CD4-positive, alpha-beta T cell treated with Interleukin-15 for 4 hours (primary cell): ENCODE measurements around the gene MXD1.

ENCODE experiments used
- DNase-seq: peaks from one replicate; pipeline ENCODE4 v3.0.0-alpha.2; 2020; ENCODE audit warnings: low spot score

The MXD1 gene

DNA sequence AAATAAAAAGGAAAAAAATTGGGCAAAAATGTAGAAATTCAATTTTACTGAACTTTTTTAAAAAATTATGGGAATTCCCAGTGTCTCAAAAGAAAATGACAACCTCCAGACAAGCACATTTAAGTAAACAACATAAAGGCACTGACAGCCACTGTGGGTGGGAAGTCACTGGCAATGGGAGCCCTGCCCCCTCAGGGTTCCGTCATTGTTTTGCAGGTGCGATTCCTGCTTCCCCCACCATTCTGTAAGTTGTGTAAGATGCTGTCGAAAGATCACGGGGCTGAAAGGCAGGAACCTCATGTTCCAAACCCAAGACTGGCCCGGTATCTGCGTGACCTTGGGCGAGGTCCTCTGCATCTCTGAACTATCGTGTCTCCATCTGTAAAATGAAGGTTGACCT lies 62.3 kb downstream of the MXD1 start:
- no peak for DNase-seq

DNA sequence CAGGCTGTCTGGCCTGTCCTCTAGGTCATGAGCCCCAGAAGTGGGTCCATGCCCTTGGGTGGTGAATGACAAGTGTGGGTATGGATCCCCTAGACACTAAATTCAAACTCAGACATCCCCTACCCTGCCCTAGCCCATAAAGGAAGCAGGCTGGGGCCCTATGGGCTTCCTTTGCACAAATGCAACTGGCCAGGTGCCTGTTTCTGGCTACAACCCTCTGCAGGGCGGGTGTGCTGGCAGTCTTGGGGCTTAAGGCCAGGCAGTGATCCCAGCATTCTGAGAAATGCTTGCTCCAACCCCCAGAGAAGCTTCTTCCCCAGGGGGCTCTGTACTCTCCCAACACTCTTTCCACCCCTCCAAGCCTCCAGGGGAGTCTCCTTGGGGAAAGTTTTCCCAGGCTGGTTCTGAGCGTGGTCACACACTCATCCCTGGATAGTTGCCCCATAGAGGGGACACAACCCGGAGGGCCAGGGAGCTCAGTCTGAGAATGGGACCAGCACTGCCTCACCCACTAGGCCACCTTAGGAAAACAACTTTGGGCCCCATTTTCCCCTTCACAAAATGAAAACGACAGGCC lies 63.1 kb downstream of the MXD1 start:
- DNase-seq = no peak

DNA sequence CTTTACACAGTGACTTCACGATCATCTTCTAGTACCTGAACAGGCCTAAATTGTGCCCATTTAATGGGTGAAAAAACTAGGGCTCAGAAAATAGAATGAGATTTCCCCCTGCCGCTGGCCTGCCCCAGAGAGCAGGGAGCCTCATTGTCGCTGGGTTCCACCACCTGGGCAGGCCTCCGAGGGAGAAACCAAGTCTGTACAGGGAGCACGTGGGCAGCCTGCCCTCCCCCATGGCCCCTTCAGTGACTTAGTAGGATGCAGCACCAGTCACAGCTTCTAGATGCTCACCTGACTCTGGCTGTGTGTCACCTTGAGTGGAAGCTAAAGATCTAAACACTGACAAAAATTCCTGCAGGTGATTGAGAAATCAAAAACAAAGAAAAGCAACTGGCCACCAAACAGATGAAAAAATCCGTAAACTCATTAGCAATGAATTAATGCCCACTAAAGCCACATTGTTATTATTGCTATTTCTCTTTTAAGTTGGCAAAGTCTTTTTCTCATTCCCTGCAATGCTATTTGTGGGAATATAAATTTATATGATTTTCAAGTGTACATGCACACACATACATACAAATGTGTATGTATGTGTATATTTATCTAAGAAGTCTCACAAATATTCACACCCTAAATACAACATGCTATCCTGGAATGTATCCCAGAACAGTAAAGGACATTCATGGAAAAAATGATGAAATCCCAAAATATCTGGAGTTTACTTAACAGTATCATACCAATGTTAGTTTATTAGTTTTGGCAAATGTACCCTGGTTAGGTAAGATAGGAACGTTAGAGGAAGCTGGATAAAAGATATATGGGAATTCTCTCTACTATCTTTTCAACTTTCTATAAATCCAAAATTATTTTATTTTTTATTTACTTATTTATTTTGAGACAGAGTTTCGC lies 65.2 kb downstream of the MXD1 start:
- DNase-seq = no peak

DNA sequence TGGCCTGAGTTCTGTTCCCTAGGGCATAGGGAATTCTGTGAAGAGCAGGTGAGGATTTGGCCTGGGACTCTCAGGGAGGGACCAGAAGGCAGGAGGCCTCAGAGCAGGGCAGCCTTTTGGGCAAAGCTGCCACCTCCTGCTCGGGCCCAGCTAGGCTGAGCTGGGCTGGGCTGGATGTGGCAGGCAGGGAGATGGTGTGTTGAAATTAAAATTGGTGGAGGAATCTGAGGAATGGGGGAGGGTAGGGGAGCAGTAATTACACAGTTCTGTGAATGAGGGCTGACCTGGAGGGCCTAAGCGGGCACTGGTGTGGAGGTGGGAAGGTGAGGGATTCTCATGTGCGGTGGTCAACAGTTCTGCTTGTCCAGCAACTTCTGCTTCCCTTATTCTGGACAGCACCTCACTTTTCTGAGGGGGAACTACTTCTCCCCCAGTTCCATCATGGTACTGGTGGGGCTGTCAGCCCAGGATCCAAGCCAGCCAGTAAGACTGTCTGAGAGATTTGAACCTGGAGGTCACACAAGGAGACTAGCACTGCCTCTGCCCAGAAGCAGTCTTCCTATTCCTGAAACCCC lies 68.6 kb downstream of the MXD1 start:
- DNase-seq = no peak

DNA sequence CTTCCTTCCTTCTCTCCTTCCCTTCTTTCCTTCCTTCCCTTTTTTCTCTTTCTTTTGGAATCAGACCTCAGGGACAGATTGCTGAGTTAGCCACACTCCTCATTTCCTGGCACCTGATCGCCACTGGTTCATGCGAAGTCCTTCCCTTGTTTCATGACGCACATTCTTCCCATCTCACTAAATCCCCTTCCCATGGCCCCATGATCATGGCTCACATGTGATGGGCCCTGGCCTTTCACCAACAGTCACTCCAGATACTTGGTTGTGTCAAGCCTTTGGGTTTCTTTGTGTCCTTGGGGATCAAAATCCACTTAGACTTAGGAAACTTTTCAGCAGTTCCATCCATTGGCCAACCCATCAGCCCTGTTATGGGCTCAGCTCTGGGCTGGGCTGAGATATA lies 70.3 kb downstream of the MXD1 start:
- no peak for DNase-seq

DNA sequence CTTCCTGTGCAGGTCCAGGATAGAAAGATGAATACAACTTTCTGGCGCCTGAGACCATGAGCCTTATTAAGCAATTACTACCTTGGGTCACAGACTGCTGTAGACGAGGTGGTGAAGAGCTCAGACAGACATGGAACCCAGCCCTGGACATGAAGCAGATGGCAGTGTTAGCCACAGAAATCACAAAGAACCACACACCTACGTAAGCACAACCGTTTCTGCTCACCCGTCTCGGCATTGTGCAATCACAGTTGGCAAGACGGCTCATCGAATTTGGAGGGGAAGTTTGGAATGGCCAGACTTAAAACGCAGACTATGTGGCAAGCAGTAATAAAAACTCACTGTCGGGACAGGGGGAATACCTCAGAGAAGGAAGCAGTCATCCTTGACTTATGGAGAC lies 70.8 kb downstream of the MXD1 start:
- DNase-seq = peak; percentile 6

DNA sequence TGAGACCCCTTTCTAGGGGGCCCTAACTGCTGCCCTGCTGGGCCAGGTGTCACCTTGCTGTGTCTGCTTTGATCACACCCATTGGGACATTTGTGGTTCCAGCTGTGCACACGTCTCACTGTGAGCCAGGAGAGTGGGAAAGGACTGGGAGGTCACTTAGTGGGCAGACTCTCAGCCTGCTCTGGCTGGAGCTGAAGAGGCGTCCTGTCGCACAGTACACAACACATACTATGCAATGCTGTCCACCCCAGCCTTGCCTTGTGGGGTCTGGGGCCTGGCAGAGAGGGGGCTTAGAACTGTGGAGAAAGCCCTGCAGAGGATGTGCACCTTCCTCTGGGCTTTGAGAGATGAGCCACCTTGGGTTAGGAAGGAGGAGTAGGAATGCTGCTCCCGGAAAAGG lies 71.8 kb downstream of the MXD1 start:
- no peak for DNase-seq

DNA sequence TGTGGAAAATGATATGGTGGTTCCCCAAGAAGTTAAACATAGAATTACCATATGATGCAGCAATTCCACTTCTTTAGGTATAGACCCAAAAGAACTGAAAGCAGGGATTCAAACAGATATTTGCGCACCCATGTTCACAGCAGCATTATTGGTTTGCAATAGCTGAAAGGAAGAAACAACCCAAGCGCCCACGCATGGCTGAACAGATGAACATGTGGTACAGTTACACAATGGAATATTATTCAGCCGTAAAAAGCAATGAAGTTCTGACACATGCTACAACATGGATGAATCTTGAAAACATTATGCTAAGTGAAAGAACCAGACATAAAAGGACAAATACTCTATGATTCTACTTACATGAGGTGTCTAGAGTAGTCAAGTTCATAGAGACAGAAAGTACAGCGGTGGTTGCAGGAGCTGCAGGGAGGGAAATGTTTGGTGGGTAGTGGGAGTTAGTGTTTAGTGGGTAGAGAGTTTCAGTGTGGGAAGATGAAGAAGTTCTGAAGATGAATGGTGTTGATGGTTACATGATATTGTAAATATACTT lies 73.3 kb downstream of the MXD1 start:
- no peak for DNase-seq

DNA sequence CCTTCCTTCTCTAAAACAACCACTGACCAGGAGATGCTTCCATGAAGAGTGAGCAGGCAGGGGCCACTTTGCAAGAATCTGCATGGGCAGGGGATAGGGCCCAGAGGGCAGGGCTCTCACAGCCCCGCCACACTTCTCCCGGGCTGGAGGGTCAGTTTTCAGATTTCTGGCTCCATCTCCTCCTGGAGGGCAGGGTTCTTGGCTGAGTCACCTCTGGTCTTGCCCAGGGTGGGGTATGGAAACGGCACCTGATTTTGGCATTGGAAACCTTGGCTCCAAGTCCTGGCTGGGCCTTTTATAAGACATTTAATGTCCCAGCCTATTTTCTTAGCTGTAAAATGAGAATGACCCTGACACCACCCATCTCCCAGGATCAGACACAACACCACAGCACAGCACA lies 74.1 kb downstream of the MXD1 start:
- DNase-seq = no peak

DNA sequence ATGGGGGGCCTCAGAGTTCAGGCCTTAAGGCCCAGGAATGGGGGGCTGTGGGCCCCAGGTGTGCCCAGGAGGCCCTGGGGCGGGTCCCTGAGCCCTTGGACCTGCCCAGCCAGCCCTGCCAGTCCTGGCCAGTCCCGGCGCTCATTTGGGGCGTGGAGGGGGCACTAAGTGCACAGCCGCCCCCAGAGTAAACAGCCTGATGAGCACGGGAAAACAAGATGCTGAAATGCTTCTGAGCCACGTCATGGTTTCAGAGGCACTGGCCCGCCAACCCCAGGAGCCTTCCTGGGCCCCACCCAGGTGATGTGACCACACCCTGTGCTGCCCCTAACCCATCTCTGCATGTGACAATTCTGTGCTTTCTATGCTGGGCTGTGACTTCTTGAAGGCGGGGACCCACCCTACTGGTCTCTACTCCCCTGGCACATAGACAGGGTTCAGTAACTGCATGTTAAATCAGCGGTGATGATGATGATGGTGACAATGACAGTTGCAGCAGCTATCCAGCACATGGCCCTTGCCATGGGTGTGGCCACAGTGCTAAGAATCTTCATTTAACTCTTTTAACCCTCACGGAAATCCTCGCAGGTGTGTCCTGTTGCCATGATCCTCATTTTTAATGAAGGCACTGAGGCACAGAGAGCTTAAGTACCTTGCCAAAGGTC lies 74.7 kb downstream of the MXD1 start:
- DNase-seq = no peak
